Stimulated activated CD8-positive, alpha-beta memory T cell treated with anti-CD3 and anti-CD28 coated beads, Interleukin-7, amount 100 ng/mL, for 48 hours (primary cell): Measurements from ENCODE around the gene PDE6H.

ENCODE experiments used
- DNase-seq, 2 donors: peaks; one replicate each; pipeline ENCODE4 v3.0.0-alpha.2; 2020; ENCODE audit warnings: low read depth in 1 of 2; ENCODE audit errors: extremely low read depth in 1 of 2

PDE6H gene

DNA sequence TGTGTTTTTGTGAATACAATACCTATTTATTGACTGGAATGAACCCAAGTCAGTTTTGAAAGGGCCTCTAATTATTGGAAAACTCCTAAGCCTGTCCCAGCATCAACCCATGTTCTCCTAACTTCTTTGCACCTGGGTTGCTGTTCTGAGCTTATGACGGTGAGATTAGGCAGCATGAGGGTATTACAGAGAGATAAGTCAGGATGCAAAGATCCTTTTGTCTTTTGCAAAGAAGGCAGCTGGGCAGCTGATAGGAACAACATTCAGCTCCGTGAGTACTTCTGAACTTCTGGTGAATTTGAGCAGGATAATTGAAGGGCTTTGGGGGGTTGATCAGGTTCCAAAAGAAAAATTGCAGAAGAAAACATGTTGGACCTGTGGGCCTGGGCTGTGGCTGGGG is at the start of gene PDE6H:
PDE6H (plus strand) TSS at position 227 of the 400 bp plus-strand sequence. CDS start 4,971 bp downstream, outside the sequence.
- no peak for DNase-seq

DNA sequence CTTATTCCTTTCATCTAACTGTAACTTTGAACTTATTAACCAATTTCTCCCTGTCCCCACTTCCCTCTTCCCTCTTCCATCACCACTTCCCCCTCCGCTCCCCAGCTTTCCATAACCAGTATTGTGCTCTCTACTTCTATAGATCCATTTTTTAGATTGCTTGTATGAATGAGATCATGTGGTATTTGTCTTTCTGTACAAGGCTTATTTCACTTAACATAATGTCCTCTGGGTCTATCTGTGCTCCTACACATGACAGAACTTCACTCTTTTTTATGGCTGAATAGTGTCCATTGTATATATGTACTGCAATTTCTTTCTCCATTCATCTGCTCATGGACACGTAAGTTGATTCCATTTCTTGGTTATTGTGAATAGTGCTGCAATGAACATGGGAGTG is 48.9 kb upstream of the PDE6H start:
- DNase-seq: no peak

GRCh38 chr12:14924541-14924940 is 48.3 kb upstream of the PDE6H start:
- DNase-seq: no peak

- DNase-seq: no peak
These were observed 45.6 kb upstream of the PDE6H start for GRCh38 chr12:14927267-14927666.

DNA sequence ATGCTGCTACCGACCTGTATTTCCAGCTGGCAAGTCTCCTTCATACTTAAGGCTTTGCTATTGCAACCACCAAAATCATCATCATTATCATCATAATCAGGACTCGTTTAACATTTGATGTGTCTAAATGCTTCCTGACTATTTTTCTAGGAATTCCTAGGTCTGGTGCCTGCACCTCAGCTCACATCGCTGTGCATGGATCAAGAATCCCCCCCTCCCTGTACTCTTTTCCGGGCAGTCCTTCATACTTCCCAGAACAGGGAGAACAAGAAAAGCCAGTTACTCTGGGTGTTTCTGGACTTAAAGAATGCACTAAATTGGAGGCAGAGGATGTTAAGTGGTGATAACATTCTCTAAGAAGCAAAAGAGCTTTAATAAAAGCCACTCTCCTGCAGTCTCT is 43.9 kb upstream of the PDE6H start:
- no peak for DNase-seq

GRCh38 chr12:14930299-14930698 is 42.5 kb upstream of the PDE6H start:
- no peak for DNase-seq

- DNase-seq: no peak
These were observed 41.5 kb upstream of the PDE6H start for GRCh38 chr12:14931359-14931758.

- no peak for DNase-seq
These were observed 40.9 kb upstream of the PDE6H start for GRCh38 chr12:14931791-14932560.

- no peak for DNase-seq
These were observed 38.3 kb upstream of the PDE6H start for GRCh38 chr12:14934511-14934910.

DNA sequence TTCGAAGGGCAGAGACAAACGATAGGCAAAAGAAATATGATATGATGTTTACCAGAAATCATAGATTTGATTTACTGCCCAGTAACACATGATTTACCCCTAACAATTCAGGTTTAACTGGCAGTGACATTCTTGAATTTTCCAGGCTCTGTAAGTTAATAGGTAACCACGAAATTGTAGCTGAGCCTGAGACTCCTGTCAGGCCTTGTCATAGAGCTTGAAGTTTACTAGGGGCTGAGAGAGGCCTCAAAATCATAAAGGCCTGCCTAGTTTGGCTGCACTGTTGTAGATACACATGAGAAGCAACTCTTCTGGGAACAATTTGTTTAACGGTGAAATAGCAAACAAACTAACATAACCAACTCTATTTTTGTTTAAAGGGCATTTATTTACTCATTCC is 37.8 kb upstream of the PDE6H start:
- no peak for DNase-seq

DNA sequence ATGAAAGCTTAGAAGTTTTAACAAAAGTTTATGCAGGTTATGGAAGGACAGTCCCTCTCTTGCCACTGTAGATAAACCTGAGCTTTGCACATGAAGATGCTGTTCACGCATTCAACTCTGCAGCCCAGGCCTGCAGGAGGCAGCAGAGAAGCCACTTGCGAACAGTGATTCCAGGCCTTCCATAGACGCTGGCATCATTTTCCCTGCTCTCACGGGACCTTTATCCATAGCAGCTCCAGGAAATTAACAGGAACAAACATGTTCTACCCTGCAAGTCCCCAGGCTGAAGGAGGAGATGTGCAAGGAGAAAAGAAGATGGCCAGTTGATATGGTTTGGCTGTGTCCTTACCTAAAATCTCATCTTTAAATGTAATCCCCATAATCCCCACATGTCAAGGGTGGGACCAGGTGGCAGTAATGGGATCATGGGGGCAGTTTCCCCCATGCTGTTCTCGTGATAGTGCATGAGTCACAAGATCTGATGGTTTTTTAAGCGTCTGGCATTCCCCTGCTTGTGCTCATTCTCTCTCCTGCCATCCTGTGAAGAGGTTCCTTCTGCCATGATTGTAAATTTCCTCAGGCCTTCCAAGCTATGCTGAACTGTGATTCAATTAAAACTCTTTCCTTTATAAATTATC is 36.5 kb upstream of the PDE6H start:
- no peak for DNase-seq

DNA sequence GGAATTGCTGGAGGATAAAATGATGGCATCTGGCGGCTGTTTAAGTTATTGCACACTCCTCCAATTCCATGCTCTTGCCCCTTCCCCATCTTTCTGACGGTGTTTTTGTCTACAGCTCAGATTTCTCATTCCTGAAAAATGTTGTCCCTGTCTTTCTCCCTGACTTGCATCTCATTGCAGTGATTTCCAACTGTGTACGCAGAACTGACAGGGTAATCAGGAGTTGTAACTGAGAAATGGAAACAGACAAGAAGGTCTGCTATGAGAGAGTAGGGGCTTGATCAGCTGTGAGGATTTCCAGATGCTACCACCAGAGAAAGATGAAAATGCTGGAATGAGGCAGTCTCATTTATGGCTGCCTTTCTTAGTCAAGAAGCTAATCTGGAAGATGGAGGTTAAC is 35.8 kb upstream of the PDE6H start:
- DNase-seq: no peak

DNA sequence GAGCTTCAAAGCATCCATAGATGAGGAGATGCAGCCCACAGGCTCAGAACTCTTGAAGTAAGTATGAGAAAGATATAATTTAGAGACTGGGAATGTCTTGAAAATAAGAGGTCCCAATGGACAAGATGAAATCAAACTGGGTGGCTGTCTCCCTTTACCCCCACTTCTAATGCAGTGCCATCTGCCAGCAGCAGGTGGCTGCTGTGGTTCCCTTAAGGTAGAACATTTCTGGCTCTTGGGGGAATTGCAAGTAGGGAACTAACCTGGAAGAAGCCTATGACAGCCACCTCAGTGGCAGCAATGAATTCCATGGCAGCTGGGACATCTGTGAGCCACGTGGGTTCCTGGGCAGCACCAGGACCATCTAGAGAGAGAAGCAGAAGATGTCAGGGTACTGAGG is 35.2 kb upstream of the PDE6H start:
- DNase-seq: no peak

- no peak for DNase-seq
These were observed 34.5 kb upstream of the PDE6H start, which contains the start of gene ERP27 for GRCh38 chr12:14938301-14938700. Gene ERP27 (minus strand): TSS chr12:14938537. CDS start chr12:14938508, 29 bp downstream.

GRCh38 chr12:14941369-14941768 is 31.5 kb upstream of the PDE6H start:
- DNase-seq: no peak

- no peak for DNase-seq
These were observed 30.5 kb upstream of the PDE6H start for GRCh38 chr12:14942196-14942931.

DNA sequence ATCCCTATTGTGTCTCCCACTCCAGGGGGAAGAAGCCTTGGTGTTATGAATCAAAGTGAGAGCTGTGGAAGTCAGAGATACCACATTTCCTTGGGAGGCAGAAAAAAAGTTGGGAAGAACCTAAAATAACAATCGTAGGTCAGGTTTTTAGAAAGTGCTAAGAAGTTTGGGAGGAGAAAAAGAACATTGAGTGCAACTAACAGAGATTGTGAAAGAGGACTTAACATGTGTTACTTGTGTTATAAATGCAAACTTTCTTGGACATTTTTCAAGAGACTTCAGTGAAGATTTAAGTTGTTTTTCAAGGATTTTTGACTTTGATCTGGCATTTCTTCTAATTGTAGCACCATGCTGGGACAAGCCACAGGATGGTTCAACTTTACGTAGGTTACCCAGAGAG is 26.7 kb upstream of the PDE6H start:
- no peak for DNase-seq

DNA sequence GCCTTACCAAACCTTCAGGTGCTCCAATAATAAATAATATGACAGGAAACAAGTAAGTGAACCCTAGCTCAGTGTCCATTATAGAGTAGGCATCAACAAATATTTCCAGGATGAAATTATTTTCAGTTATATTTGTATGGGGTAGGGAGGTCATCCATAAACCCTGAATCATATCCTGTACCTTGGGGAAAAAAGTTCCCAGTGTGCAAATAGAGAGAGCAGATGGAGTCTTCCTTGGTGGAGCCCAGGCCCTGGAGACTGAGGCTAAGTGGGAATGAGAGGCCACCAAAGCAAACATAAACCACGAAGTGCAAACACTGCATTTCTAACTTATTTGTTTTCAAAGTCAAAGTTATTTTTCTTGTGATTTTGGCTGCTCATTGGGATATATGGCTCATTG is 26.0 kb upstream of the PDE6H start:
- no peak for DNase-seq

DNA sequence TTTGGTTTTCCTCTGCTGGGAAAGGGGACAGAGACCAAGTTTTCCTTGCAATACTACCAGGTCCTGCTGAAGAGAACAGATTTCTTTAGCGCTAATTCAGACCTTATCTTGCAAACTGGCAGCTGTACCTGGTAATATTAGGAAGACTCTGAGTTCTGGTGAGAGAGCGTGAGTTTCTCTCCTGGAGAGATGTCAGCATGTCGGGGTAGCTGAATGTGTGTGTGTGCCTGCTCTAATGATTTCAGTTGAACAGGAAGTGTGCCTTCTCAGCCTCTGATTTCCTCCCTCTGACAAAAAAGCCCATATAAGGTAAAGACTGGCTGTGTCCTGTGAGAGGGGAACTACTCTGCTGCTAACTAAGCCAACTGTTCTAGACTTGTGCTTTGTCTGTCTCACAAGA is 24.2 kb upstream of the PDE6H start:
- DNase-seq: no peak

- DNase-seq: peak in 1 of 2 donors; percentile 51
These were observed 23.2 kb upstream of the PDE6H start for GRCh38 chr12:14949631-14950030.

GRCh38 chr12:14950421-14950820 is 22.4 kb upstream of the PDE6H start:
- DNase-seq: peak in 1 of 2 donors; percentile 51
